ENCODE measurements around the gene GPATCH8.
A peak's percentile ranks its signal among the peaks of the same experiment; 100 is the strongest.

GPATCH8 gene

GRCh38 chr17:44501866-44502375, 1.3 kb downstream of the GPATCH8 start:
- DNase-seq (ENCODE audit: low read depth in 2 of 2): peak; percentile 27
- TF ChIP-seq, protein P1, sequence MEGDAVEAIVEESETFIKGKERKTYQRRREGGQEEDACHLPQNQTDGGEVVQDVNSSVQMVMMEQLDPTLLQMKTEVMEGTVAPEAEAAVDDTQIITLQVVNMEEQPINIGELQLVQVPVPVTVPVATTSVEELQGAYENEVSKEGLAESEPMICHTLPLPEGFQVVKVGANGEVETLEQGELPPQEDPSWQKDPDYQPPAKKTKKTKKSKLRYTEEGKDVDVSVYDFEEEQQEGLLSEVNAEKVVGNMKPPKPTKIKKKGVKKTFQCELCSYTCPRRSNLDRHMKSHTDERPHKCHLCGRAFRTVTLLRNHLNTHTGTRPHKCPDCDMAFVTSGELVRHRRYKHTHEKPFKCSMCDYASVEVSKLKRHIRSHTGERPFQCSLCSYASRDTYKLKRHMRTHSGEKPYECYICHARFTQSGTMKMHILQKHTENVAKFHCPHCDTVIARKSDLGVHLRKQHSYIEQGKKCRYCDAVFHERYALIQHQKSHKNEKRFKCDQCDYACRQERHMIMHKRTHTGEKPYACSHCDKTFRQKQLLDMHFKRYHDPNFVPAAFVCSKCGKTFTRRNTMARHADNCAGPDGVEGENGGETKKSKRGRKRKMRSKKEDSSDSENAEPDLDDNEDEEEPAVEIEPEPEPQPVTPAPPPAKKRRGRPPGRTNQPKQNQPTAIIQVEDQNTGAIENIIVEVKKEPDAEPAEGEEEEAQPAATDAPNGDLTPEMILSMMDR (IDR thresholded peaks at IDR 0.05; ENCODE audit: low read depth, low read length): no peak
- H3K4me3 ChIP-seq (replicated peaks in 1 of 2; ENCODE audit: low read depth in 2 of 2, low read length in 2 of 2): peak overlapping the region; percentile 92 to 96

- TF ChIP-seq, protein P1 (IDR thresholded peaks at IDR 0.05; ENCODE audit: low read depth, low read length): no peak
These were observed 3.5 kb downstream of the GPATCH8 start for GRCh38 chr17:44499722-44500121.

GRCh38 chr17:44496815-44497214, 6.4 kb downstream of the GPATCH8 start:
- no peak overlapping the region for H3K4me3 ChIP-seq (replicated peaks in 1 of 2; ENCODE audit: low read depth in 2 of 2, low read length in 2 of 2)
- TF ChIP-seq, protein P1 (IDR thresholded peaks at IDR 0.05; ENCODE audit: low read depth, low read length): no peak
- DNase-seq (ENCODE audit: low read depth in 2 of 2): no peak

More at GRCh38 chr17:44499722-44500121, 3.5 kb downstream of the GPATCH8 start:
- no peak overlapping the region for H3K4me3 ChIP-seq (replicated peaks in 1 of 2; ENCODE audit: low read depth in 2 of 2, low read length in 2 of 2)
- no peak for DNase-seq (ENCODE audit: low read depth in 2 of 2)

DNA sequence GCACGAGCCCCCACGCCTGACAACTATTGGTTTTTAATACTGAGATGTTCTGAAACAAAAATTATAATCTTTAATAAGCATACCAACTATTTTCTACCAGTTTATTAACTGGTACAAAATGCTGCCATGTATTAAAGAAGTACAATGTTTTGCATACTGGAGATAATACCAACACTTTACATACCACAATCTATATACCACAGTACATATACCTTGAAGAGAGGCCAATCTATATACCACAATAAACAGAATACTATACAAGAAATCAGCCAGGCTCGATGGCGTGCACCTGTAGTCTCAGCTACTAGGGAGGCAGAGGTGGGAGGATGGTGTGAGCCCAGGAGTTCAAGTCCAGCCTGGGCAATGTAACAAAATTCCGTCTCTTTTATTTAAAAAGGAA, 9.9 kb downstream of the GPATCH8 start:
- no peak overlapping the region for H3K4me3 ChIP-seq (replicated peaks in 1 of 2; ENCODE audit: low read depth in 2 of 2, low read length in 2 of 2)
- TF ChIP-seq, protein P1 (IDR thresholded peaks at IDR 0.05; ENCODE audit: low read depth, low read length): no peak
- DNase-seq (ENCODE audit: low read depth in 2 of 2): no peak

- TF ChIP-seq, protein P1 (IDR thresholded peaks at IDR 0.05; ENCODE audit: low read depth, low read length): no peak
- DNase-seq (ENCODE audit: low read depth in 2 of 2): no peak
- no peak overlapping the region for H3K4me3 ChIP-seq (replicated peaks in 1 of 2; ENCODE audit: low read depth in 2 of 2, low read length in 2 of 2)
These were observed 10.4 kb downstream of the GPATCH8 start for GRCh38 chr17:44492706-44493272.

- H3K4me3 ChIP-seq (replicated peaks in 1 of 2; ENCODE audit: low read depth in 2 of 2, low read length in 2 of 2): no peak overlapping the region
- TF ChIP-seq, protein P1 (IDR thresholded peaks at IDR 0.05; ENCODE audit: low read depth, low read length): no peak
- DNase-seq (ENCODE audit: low read depth in 2 of 2): no peak
These were observed 13.6 kb downstream of the GPATCH8 start for GRCh38 chr17:44489581-44489980.

DNA sequence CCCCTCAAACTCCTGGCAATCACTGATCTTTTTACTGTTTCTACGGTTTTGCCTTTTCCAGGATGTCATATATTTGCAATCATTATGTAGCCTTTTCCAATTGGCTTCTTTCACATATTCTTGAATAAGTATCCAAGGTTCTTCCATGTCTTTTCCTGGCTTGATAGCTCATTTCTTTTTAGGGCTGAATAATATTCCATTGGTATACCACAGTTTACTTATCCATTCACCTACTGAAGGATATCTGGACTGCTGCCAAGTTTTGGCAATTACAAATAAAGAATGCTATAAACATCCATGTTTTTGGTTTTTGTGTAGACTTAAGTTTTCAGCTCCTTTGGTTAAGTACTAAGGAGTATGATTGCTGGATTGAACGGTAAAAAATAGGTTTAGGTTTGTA, 16.0 kb downstream of the GPATCH8 start:
- no peak for DNase-seq (ENCODE audit: low read depth in 2 of 2)
- TF ChIP-seq, protein P1 (IDR thresholded peaks at IDR 0.05; ENCODE audit: low read depth, low read length): no peak

More for the DNA sequence above, 16.0 kb downstream of the GPATCH8 start:
- H3K4me3 ChIP-seq (replicated peaks in 1 of 2; ENCODE audit: low read depth in 2 of 2, low read length in 2 of 2): no peak overlapping the region

All from cardiac fibroblast (primary cell).